Spleen (tissue), 13 donors: ENCODE data around the gene HSPD1. TPM values are rescaled to one million over a fixed set of nuclear protein-coding genes. Genes with fewer than 3 reads are reported as not detected.

ENCODE experiments used
- DNase-seq: peaks from one replicate; pipeline ENCODE4 v3.0.0-alpha.2; 2020
- H3K27ac ChIP-seq, 8 donors: fragments of 200-600 bp; sonication (generic) in 7 of 8; 1 replicate in 4 of 8; 2 replicates in 4 of 8; pipeline versions ENCODE4 v1.5.0 to v1.8.0; 2016 to 2021; ENCODE audit warnings: inconsistent platforms in 4 of 8, mild to moderate bottlenecking in 4 of 8, moderate library complexity in 1 of 8
- H3K27me3 ChIP-seq, 7 donors: fragments of 200-600 bp; sonication (generic) in 6 of 7; replicated peaks in 1 of 7; 1 replicate in 4 of 7; 2 replicates in 3 of 7; pipeline versions ENCODE4 v1.5.0 to v1.8.0; 2016 to 2021; ENCODE audit warnings: inconsistent platforms in 3 of 7, mild to moderate bottlenecking in 1 of 7
- H3K36me3 ChIP-seq, 6 donors: fragments of 200-600 bp; sonication (generic) in 5 of 6; 1 replicate in 4 of 6; 2 replicates in 2 of 6; pipeline versions ENCODE4 v1.5.0 to v1.8.0; 2016 to 2021; ENCODE audit warnings: inconsistent platforms in 2 of 6
- H3K4me1 ChIP-seq, 6 donors: fragments of 200-600 bp; sonication (generic) in 5 of 6; 1 replicate in 3 of 6; 2 replicates in 3 of 6; pipeline versions ENCODE4 v1.5.0 to v1.8.0; 2016 to 2021; ENCODE audit warnings: inconsistent platforms in 3 of 6
- H3K4me3 ChIP-seq, 8 donors: fragments of 200-600 bp; sonication (generic) in 7 of 8; 1 replicate in 4 of 8; 2 replicates in 4 of 8; pipeline versions ENCODE4 v1.5.0 to v1.8.0; 2016 to 2021; ENCODE audit warnings: inconsistent platforms in 4 of 8, mild to moderate bottlenecking in 4 of 8, moderate library complexity in 2 of 8
- H3K9me3 ChIP-seq, 8 donors: fragments of 200-600 bp; sonication (generic) in 7 of 8; 1 replicate in 4 of 8; 2 replicates in 4 of 8; pipeline versions ENCODE4 v1.5.0 to v1.8.0; 2016 to 2021; ENCODE audit warnings: inconsistent platforms in 4 of 8
- CTCF ChIP-seq, 11 experiments: fragments of 200-600 bp in 7 of 11; fragments of 450-650 bp in 4 of 11; sonication (generic) in 4 of 11; IDR thresholded peaks in 8 of 11; conservative IDR thresholded peaks in 3 of 11; 1 replicate in 7 of 11; 2 replicates in 4 of 11; pipeline versions ENCODE4 v1.4.0 to v1.8.0; 2016 to 2021; ENCODE audit warnings: antibody characterized with exemption in 11 of 11, inconsistent platforms in 4 of 11, mild to moderate bottlenecking in 1 of 11
- POLR2A ChIP-seq, 3 donors: fragments of 450-650 bp; IDR thresholded peaks; one replicate each; pipeline ENCODE4 v1.5.1; 2017; ENCODE audit warnings: antibody characterized with exemption in 3 of 3, mild to moderate bottlenecking in 1 of 3
- POLR2AphosphoS5 ChIP-seq, 3 donors: sonication (generic); formaldehyde crosslinking; IDR thresholded peaks; one replicate each; pipeline ENCODE4 v1.5.1; 2017; ENCODE audit warnings: antibody characterized with exemption in 3 of 3
- WGBS, 5 donors: extraction: QIAGEN DNeasy Blood & Tissue Kit in 3 of 5; methylation state at CpG; one replicate each; pipeline versions ENCODE4 v1.1.5 to v1.1.7; 2013 to 2018; 5-methylcytosine and 5-hydroxymethylcytosine counted together
- intact Hi-C: fragments of 100-400 bp; cut with DNase I; formaldehyde crosslinking; loops from one replicate; pipeline ENCODE4 v1.15.0; 2023; ENCODE audit warnings: low total_unique reads
- long read RNA-seq, 2 donors: transcript quantifications; one replicate each; lab custom pipeline, GENCODE V29; 2026
- polyA plus RNA-seq, 3 donors: library from polyadenylated mRNA; stranded (reverse); fragments of 200-250 nt; gene quantifications; one replicate each; pipeline ENCODE4 v1.2.1, GENCODE V29; 2013
- total RNA-seq, 7 donors: library from RNA; depleted of rRNA in 3 of 7; stranded (reverse); fragments of >200 nt in 3 of 7; fragmentation: NEBNext Ultra II Directional in 4 of 7; extraction: Animal tissue kit (Norgen Biotek cat#: 25700) in 4 of 7; gene quantifications; one replicate each; pipeline versions ENCODE4 v1.1.0 to v1.2.1, GENCODE V29; 2016 to 2021
- donor health status: healthy with polysubstance abuse.
- donor health status: DM: no; HTN: no; CAD: no; lungs with moderate emphysema.
- donor health status: DM: no; HTN: no; CAD: no.
- donor health status: Bipolar disorder and iron deficiency.
- donor health status: healthy.
- donor health status: DM: no; HTN: no; CAD: no.
- donor health status: DM: yes; HTN: yes; CAD: no.

HSPD1 gene
- total RNA-seq, result 100 to 1,000 TPM in 4 of 7 donors, 10 to 100 TPM in 3; 75.2 to 202 (median 100) TPM
- 100 to 1,000 TPM in 2 of 3 donors, 10 to 100 TPM in 1; 93.3 to 159 (median 143) TPM for polyA plus RNA-seq
- long read RNA-seq, donor 1, transcript HSPD1-210 (3 exons, 714 nt), result minor isoform, 9 of 522 reads
- long read RNA-seq, donor 1, transcript HSPD1-202 (12 exons, 2,455 nt), result major isoform, 48 of 522 reads
- long read RNA-seq, donor 1, partial matches to known transcripts, result 323 of 522 reads
- long read RNA-seq, donor 1, other reads (novel, unspliced or antisense), result 137 of 522 reads
- long read RNA-seq, donor 2, transcript HSPD1-210 (3 exons, 714 nt), result minor isoform, 7 of 203 reads
- long read RNA-seq, donor 2, transcript HSPD1-202 (12 exons, 2,455 nt), result major isoform, 21 of 203 reads
- long read RNA-seq, donor 2, partial matches to known transcripts, result 172 of 203 reads
- long read RNA-seq, donor 2, other reads (novel, unspliced or antisense), result 0 of 203 reads

DNA sequence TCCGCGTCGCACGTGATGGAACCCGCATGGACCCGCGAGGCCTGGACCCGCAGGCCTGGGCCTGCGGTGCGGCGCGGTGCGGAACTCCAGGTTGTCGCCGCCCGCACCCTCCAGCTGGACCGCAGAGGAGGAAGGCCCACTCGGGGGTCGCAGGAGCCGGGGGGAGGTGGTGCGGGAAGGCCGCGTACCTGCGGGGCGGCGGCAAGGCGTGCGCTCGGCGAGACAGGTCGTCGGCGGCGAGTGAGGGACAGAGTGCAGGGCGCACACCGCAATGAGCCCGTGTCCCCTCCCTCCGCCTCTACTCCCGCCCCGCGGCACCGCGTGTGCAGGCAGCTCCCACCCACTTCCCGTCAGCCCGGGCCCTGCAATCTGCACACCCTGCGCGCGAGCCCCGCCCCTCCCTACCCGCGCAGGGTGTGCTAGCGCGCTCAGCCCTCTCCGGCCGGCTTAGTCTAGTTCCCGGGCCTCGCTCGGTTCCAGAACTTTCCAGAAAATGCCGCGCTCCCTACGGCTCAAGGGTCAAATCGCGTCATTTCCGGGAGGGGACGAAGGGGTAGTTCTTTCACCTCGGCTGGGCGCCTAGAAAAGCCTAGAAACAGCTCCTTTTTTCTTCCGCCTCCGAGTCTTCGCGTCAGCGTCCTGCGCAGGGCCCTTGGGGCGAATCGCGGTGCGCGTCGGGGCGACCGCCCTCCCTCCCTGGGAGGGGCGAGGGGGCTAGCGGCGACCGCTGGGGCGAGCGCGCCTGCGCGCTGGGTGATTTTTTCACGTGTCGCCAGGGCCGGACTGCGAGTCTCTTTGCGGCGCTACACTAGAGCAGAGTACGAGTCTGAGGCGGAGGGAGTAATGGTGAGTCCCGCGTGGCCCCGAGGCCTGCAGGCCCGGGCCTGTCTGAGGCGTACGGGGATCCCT lies at the start of gene HSPD1, which contains the start of gene HSPE1:
HSPD1 (minus strand) TSS at position 247 of the 909 bp plus-strand sequence. CDS start 992 bp downstream, outside the sequence.
HSPE1 (plus strand) TSS at position 786 of the 909 bp plus-strand sequence; CDS start at position 844, 58 bp downstream.
- Histone ChIP-seq H3K4me1 (peaks cover 39 to 85% (median 56%) of the 10 kb centered on the region in 6 donors), H3K27ac (peak within 1 kb of the TSS; percentile 82 to 100 (median 96)), H3K9me3 (no peaks in the 10 kb centered on the region), H3K4me3 (peak within 1 kb of the TSS; percentile 77 to 98 (median 86)), H3K27me3 (no peaks in the 10 kb centered on the region), H3K36me3 (peaks cover 0 to 59% (median 29%) of the 10 kb centered on the region in 6 donors)
- WGBS, 5 donors, result 0 to 1% (median 0%) methylated on average over 37 to 104 of the region's 104 CpGs
- TF ChIP-seq POLR2A (IDR thresholded peaks at IDR 0.05) (peak; percentile 58 to 96 (median 58)), POLR2AphosphoS5 (IDR thresholded peaks at IDR 0.05) (peak; percentile 96 to 97 (median 97)), CTCF (IDR thresholded peaks at IDR 0.05 in 8 of 11, conservative IDR thresholded peaks at IDR 0.05 in 3 of 11) (peak in 5 of 11 experiments; percentile 3 to 45 (median 16))
- DNase-seq, result peak; percentile 100
- intact Hi-C loops, result no loop called here

- Histone ChIP-seq H3K36me3 (peaks cover 0 to 100% (median 74%) of the 10 kb centered on the region in 6 donors), H3K9me3 (no peaks in the 10 kb centered on the region), H3K4me3 (no peak overlapping the region), H3K27me3 (no peaks in the 10 kb centered on the region), H3K4me1 (no peaks in the 10 kb centered on the region), H3K27ac (no peak overlapping the region)
- DNase-seq, result no peak
- intact Hi-C loops, result no loop called here
- WGBS, 5 donors, result 86 to 97% (median 94%) methylated on average over 5 of the region's 5 CpGs
- TF ChIP-seq POLR2AphosphoS5 (IDR thresholded peaks at IDR 0.05) (no peak), POLR2A (IDR thresholded peaks at IDR 0.05) (no peak), CTCF (IDR thresholded peaks at IDR 0.05 in 8 of 11, conservative IDR thresholded peaks at IDR 0.05 in 3 of 11) (no peak)
Measured at GRCh38 chr2:197548582-197548981, 48.9 kb upstream of the HSPD1 start.

DNA sequence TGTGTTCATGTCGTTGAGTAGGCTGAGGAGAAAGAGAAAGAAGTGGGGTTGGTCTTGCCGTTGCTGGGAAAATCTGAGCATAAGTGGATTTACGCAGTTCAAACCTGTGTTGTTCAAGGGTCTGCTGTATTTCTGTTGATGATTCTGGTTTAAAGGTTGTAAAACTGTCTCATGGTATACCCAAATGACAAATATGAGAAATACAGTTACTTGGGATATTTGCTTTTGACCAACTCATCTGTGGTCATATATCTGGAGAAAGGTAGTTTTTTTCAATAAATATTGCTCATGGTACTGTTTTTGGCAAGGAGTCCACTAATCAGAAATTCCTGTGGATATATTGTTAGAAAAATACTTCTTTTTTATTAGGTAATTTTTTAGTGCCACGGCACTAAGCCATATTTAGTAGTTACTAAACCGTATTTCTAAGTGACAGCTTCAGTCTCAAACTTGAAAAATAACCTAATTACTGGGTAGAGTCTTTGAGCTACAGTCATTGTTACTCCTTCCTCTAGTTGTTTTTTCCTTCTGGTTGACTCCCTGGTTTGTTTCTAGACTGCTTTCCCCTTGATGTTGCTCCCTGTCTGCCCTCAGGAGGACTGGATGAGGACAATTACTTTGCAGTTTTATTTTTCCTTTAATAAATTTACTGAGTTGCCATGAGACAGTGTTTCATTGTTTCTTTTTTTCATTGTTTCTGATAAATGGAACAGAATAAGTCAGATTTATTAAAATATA lies 47.7 kb upstream of the HSPD1 start:
- H3K4me1 ChIP-seq, result no peaks in the 10 kb centered on the region
- no peak overlapping the region for H3K27ac ChIP-seq
- TF ChIP-seq POLR2AphosphoS5 (IDR thresholded peaks at IDR 0.05) (no peak), CTCF (IDR thresholded peaks at IDR 0.05 in 8 of 11, conservative IDR thresholded peaks at IDR 0.05 in 3 of 11) (no peak), POLR2A (IDR thresholded peaks at IDR 0.05) (no peak)
- no peaks in the 10 kb centered on the region for H3K27me3 ChIP-seq
- 90 to 95% (median 92%) methylated on average over 5 of the region's 5 CpGs for WGBS, 5 donors
- no peak overlapping the region for H3K4me3 ChIP-seq
- H3K36me3 ChIP-seq, result peaks cover 0 to 100% (median 75%) of the 10 kb centered on the region in 6 donors
- intact Hi-C loops, result no loop called here
- no peaks in the 10 kb centered on the region for H3K9me3 ChIP-seq
- no peak for DNase-seq
